HG03442 (cell line): ENCODE measurements around the gene CPLANE1.
"Not testable (repeated sequence)": the region's sequence is repeated elsewhere in the genome, so short reads cannot be mapped to it uniquely, and the experiment has no call there.

ENCODE experiments used
- ATAC-seq: cut with Tn5 transposase; IDR thresholded peaks from one replicate; pipeline ENCODE4 v1.9.1; 2021; ENCODE audit warnings: mild to moderate bottlenecking, moderate library complexity; ENCODE audit not compliant: unreplicated experiment

The CPLANE1 gene

GRCh38 chr5:37248970-37249814 is at the start of gene CPLANE1:
CPLANE1 (minus strand) TSS chr5:37249376; CDS start chr5:37247698, 1,678 bp downstream.
- ATAC-seq = peak; percentile 75

- ATAC-seq = not testable (repeated sequence)
Observed at GRCh38 chr5:37296313-37296712, 47.1 kb upstream of the CPLANE1 start.

- ATAC-seq = no peak
Observed at GRCh38 chr5:37283214-37283820, 34.1 kb upstream of the CPLANE1 start.

- ATAC-seq = no peak
Observed at GRCh38 chr5:37275511-37275910, 26.3 kb upstream of the CPLANE1 start.

- no peak for ATAC-seq
Observed at GRCh38 chr5:37272511-37272910, 23.3 kb upstream of the CPLANE1 start.

GRCh38 chr5:37268100-37268499 is 18.9 kb upstream of the CPLANE1 start:
- ATAC-seq = not testable (repeated sequence)

- no peak for ATAC-seq
Observed at GRCh38 chr5:37255774-37256358, 6.7 kb upstream of the CPLANE1 start.

GRCh38 chr5:37254581-37254980 is 5.4 kb upstream of the CPLANE1 start:
- ATAC-seq = no peak

- no peak for ATAC-seq
Observed at GRCh38 chr5:37251665-37252064, 2.5 kb upstream of the CPLANE1 start.

- no peak for ATAC-seq
Observed at GRCh38 chr5:37249815-37250164, 614 bp upstream of the CPLANE1 start.

- no peak for ATAC-seq
Observed at GRCh38 chr5:37248421-37248969, 681 bp downstream of the CPLANE1 start.

GRCh38 chr5:37247496-37247895 is 1.7 kb downstream of the CPLANE1 start:
- ATAC-seq = no peak

GRCh38 chr5:37247036-37247435 is 2.1 kb downstream of the CPLANE1 start:
- ATAC-seq = no peak

GRCh38 chr5:37234288-37234687 is 14.9 kb downstream of the CPLANE1 start:
- no peak for ATAC-seq

GRCh38 chr5:37226377-37226776 is 22.8 kb downstream of the CPLANE1 start:
- no peak for ATAC-seq

- no peak for ATAC-seq
Observed at GRCh38 chr5:37222181-37222580, 27.0 kb downstream of the CPLANE1 start.

GRCh38 chr5:37220426-37220825 is 28.8 kb downstream of the CPLANE1 start:
- not testable (repeated sequence) for ATAC-seq

- ATAC-seq = not testable (repeated sequence)
Observed at GRCh38 chr5:37219384-37219783, 29.8 kb downstream of the CPLANE1 start.

GRCh38 chr5:37217976-37218375 is 31.2 kb downstream of the CPLANE1 start:
- no peak for ATAC-seq

GRCh38 chr5:37214550-37214949 is 34.6 kb downstream of the CPLANE1 start:
- ATAC-seq = no peak

- no peak for ATAC-seq
Observed at GRCh38 chr5:37212096-37212495, 37.1 kb downstream of the CPLANE1 start.

- no peak for ATAC-seq
Observed at GRCh38 chr5:37211661-37212060, 37.5 kb downstream of the CPLANE1 start.
